ENCODE results near the gene PCYT2. TPM values are rescaled to one million over a fixed set of nuclear protein-coding genes. Genes with fewer than 3 reads are reported as not detected.

The PCYT2 gene
- total and polyA plus RNA-seq, 9 of the 15 experiments (the other 6 are each of a cell fraction or from before 2014, with no cell fraction given), result 0.92 to 134 (median 82.5) TPM

GRCh38 chr17:81954131-81955057 lies 43.2 kb upstream of the PCYT2 start:
- no peaks in the 10 kb centered on the region for H3K9me1 ChIP-seq (ENCODE audit: control insufficient read depth, insufficient read depth, low read length)
- POLR2A ChIA-PET, result interaction anchor here (0.6 to 1.8 kb wide), 12 partner anchors 8 to 69 kb away, joined by 3 to 12 read pairs (median 4); partner anchors contain the start of genes CENPX, LRRC45 and PYCR1
- CTCF ChIA-PET (ENCODE audit: low intra/inter-chr PET ratio), result interaction anchor here (0.7 kb wide), 2 partner anchors 44 to 221 kb away, joined by 3 to 4 read pairs; no protein-coding TSS in a partner anchor
- no peak for ATAC-seq
- intact Hi-C loops (cut with micrococcal nuclease) (loop anchor here (10.0 kb wide), 1 partner anchor 200 kb away; no protein-coding TSS in a partner anchor), in situ Hi-C loops (cut with MboI) (no loop called here)
- H3K4me2 ChIP-seq (ENCODE audit: insufficient read depth, low read length), result no peak overlapping the region
- no peak overlapping the region for H3K27ac ChIP-seq (ENCODE audit: extremely low read depth, low read depth, low read length)
- no peak for DNase-seq (ENCODE audit: extremely low read depth in 1 of 4, low spot score in 3 of 4)
- FAIRE-seq, result no peak
- no peaks in the 10 kb centered on the region for H4K20me1 ChIP-seq (replicated peaks; ENCODE audit: control insufficient read depth, insufficient read depth, low read length)
- no peaks in the 10 kb centered on the region for H3K27me3 ChIP-seq (ENCODE audit: control insufficient read depth in 2 of 2, insufficient read depth in 2 of 2, low read length in 2 of 2)
- peaks cover 14% of the 10 kb centered on the region for H3K79me2 ChIP-seq (ENCODE audit: control insufficient read depth, insufficient read depth, low read length)
- H3K9ac ChIP-seq (ENCODE audit: insufficient read depth in 1 of 2, low read depth in 2 of 2, low read length in 2 of 2), result peak overlapping the region in 1 of 2 experiments; percentile 43; a peak in 1 of 4 replicates
- TF ChIP-seq KAT7 (CRISPR knock-in tag; IDR thresholded peaks at IDR 0.05; ENCODE audit: borderline replicate concordance), result no peak
- no peak for TF ChIP-seq ELK1 (CRISPR knock-in tag; IDR thresholded peaks at IDR 0.05)
- TF ChIP-seq CREB3L1 (IDR thresholded peaks at IDR 0.05; ENCODE audit: borderline replicate concordance, low read depth), result no peak
- TF ChIP-seq PRDM10 (IDR thresholded peaks at IDR 0.05; ENCODE audit: partially characterized antibody), result no peak
- TF ChIP-seq KDM2B (CRISPR knock-in tag; IDR thresholded peaks at IDR 0.05), result no peak
- no peak for TF ChIP-seq CHD2 (IDR thresholded peaks at IDR 0.05; ENCODE audit: low read depth, low read length)
- no peak overlapping the region for H2AFZ ChIP-seq (ENCODE audit: low read depth, low read length)
- no peak overlapping the region for H3K4me3 ChIP-seq
- H3K9me3 ChIP-seq (replicated peaks; ENCODE audit: control insufficient read depth, insufficient read depth, low read depth, low read length), result no peaks in the 10 kb centered on the region; the same call in 1 of the 2 replicates
- no TSS peak for BruUV-seq (replicated peaks)
- peaks cover 19% of the 10 kb centered on the region; the same call in 2 of the 3 replicates for H3K36me3 ChIP-seq (ENCODE audit: control insufficient read depth, insufficient read depth, low read length)
- H3K4me1 ChIP-seq (replicated peaks in 1 of 2; ENCODE audit: control insufficient read depth in 2 of 2, insufficient read depth in 2 of 2, low read length in 2 of 2), result peaks cover 7 to 48% of the 10 kb centered on the region in 2 experiments; a peak in 4 of 5 replicates
- WGBS (ENCODE audit: insufficient coverage, low coverage, missing lambda C conversion rate), result 67% methylated on average over 16 of the region's 19 CpGs
